Parathyroid adenoma (tissue), 2 donors: ENCODE measurements around the gene SLC52A3.

Experiments used
- H2AFZ ChIP-seq: fragments of 300-600 bp; sonication (generic); one replicate; pipeline ENCODE4 v1.7.0; 2017; ENCODE audit warnings: antibody characterized with exemption, mild to moderate bottlenecking
- H3K27ac ChIP-seq: fragments of 300-600 bp; sonication (generic); one replicate; pipeline ENCODE4 v1.7.0; 2017
- H3K27me3 ChIP-seq: fragments of 300-600 bp; sonication (generic); one replicate; pipeline ENCODE4 v1.7.0; 2017; ENCODE audit warnings: low read length; ENCODE audit not compliant: control insufficient read depth, insufficient read depth
- H3K36me3 ChIP-seq: fragments of 300-600 bp; sonication (generic); one replicate; pipeline ENCODE4 v1.7.0; 2017; ENCODE audit warnings: low read length; ENCODE audit not compliant: control insufficient read depth, insufficient read depth
- H3K4me1 ChIP-seq: fragments of 300-600 bp; sonication (generic); one replicate; pipeline ENCODE4 v1.7.0; 2017; ENCODE audit warnings: control low read depth
- H3K4me2 ChIP-seq: fragments of 300-600 bp; sonication (generic); one replicate; pipeline ENCODE4 v1.7.0; 2017; ENCODE audit warnings: low read length
- H3K4me3 ChIP-seq: fragments of 300-600 bp; sonication (generic); one replicate; pipeline ENCODE4 v1.7.0; 2017; ENCODE audit warnings: low read depth, low read length
- H3K79me2 ChIP-seq: fragments of 300-600 bp; sonication (generic); one replicate; pipeline ENCODE4 v1.7.0; 2017; ENCODE audit warnings: control low read depth
- H3K9ac ChIP-seq: fragments of 300-600 bp; sonication (generic); one replicate; pipeline ENCODE4 v1.7.0; 2017; ENCODE audit warnings: mild to moderate bottlenecking
- H3K9me3 ChIP-seq: fragments of 300-600 bp; sonication (generic); one replicate; pipeline ENCODE4 v1.7.0; 2017; ENCODE audit warnings: low read length; ENCODE audit not compliant: control insufficient read depth
- TF ChIP-seq, protein P1 (sequence below): fragments of 300-600 bp; sonication (generic); IDR thresholded peaks from one replicate; pipeline ENCODE4 v1.7.0; 2017; ENCODE audit warnings: antibody characterized with exemption, mild to moderate bottlenecking
- donor health status: primary hyperparathyroidism.

SLC52A3 gene

GRCh38 chr20:711576-711975, 56.7 kb downstream of the SLC52A3 start:
- TF ChIP-seq, protein P1, sequence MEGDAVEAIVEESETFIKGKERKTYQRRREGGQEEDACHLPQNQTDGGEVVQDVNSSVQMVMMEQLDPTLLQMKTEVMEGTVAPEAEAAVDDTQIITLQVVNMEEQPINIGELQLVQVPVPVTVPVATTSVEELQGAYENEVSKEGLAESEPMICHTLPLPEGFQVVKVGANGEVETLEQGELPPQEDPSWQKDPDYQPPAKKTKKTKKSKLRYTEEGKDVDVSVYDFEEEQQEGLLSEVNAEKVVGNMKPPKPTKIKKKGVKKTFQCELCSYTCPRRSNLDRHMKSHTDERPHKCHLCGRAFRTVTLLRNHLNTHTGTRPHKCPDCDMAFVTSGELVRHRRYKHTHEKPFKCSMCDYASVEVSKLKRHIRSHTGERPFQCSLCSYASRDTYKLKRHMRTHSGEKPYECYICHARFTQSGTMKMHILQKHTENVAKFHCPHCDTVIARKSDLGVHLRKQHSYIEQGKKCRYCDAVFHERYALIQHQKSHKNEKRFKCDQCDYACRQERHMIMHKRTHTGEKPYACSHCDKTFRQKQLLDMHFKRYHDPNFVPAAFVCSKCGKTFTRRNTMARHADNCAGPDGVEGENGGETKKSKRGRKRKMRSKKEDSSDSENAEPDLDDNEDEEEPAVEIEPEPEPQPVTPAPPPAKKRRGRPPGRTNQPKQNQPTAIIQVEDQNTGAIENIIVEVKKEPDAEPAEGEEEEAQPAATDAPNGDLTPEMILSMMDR = no peak
- Histone ChIP-seq H3K79me2 (no peaks in the 10 kb centered on the region), H2AFZ (no peak overlapping the region), H3K4me3 (no peak overlapping the region), H3K4me1 (peaks cover 2% of the 10 kb centered on the region), H3K9ac (no peak overlapping the region), H3K9me3 (no peaks in the 10 kb centered on the region), H3K27me3 (no peaks in the 10 kb centered on the region), H3K27ac (no peak overlapping the region), H3K36me3 (no peaks in the 10 kb centered on the region), H3K4me2 (no peak overlapping the region)

- Histone ChIP-seq H3K4me1 (peaks cover 2% of the 10 kb centered on the region), H3K9ac (no peak overlapping the region), H3K4me2 (no peak overlapping the region), H2AFZ (no peak overlapping the region), H3K27me3 (no peaks in the 10 kb centered on the region), H3K4me3 (no peak overlapping the region), H3K27ac (no peak overlapping the region), H3K9me3 (no peaks in the 10 kb centered on the region), H3K36me3 (no peaks in the 10 kb centered on the region), H3K79me2 (no peaks in the 10 kb centered on the region)
- TF ChIP-seq, protein P1 = no peak
Observed at GRCh38 chr20:710780-711450, 57.4 kb downstream of the SLC52A3 start.
